Stimulated activated memory B cell treated with anti-CD40 and anti-IgM and Interleukin-4, amounts not matched to agents 10 μg/mL and 1 μg/mL and 100 μg/mL, for 72 hours (primary cell): ENCODE data around the gene COL3A1.

Experiments
- ATAC-seq: fragments of 150-1000 bp; cut with Tn5 transposase; 2 replicates; pipeline ENCODE4 v1.10.0; 2021
- H3K27ac Mint-ChIP-seq: one replicate; pipeline ENCODE4 v1.8.0; 2022; ENCODE audit warnings: mild to moderate bottlenecking, mixed read lengths
- H3K27me3 Mint-ChIP-seq: one replicate; pipeline ENCODE4 v1.8.0; 2022; ENCODE audit warnings: mixed read lengths
- H3K36me3 Mint-ChIP-seq: one replicate; pipeline ENCODE4 v1.8.0; 2022; ENCODE audit warnings: mixed read lengths
- H3K4me1 Mint-ChIP-seq: one replicate; pipeline ENCODE4 v1.8.0; 2022; ENCODE audit warnings: mixed read lengths
- H3K4me3 Mint-ChIP-seq: one replicate; pipeline ENCODE4 v1.8.0; 2022; ENCODE audit warnings: mild to moderate bottlenecking, moderate library complexity, mixed read lengths
- H3K9me3 Mint-ChIP-seq: one replicate; pipeline ENCODE4 v1.8.0; 2022; ENCODE audit warnings: mixed read lengths

COL3A1 gene

GRCh38 chr2:189022053-189022481 lies 47.9 kb downstream of the COL3A1 start:
- Mint-ChIP-seq H3K4me1 (no peaks in the 10 kb centered on the region), H3K27ac (no peak overlapping the region), H3K27me3 (no peaks in the 10 kb centered on the region), H3K9me3 (no peaks in the 10 kb centered on the region), H3K4me3 (no peak overlapping the region), H3K36me3 (no peaks in the 10 kb centered on the region)
- ATAC-seq: no peak

GRCh38 chr2:189022492-189022891 lies 48.3 kb downstream of the COL3A1 start:
- Mint-ChIP-seq H3K9me3 (no peaks in the 10 kb centered on the region), H3K4me3 (no peak overlapping the region), H3K27ac (no peak overlapping the region), H3K36me3 (no peaks in the 10 kb centered on the region), H3K27me3 (no peaks in the 10 kb centered on the region), H3K4me1 (no peaks in the 10 kb centered on the region)
- no peak for ATAC-seq

GRCh38 chr2:189024901-189025618 lies 50.9 kb downstream of the COL3A1 start:
- Mint-ChIP-seq H3K27me3 (no peaks in the 10 kb centered on the region), H3K36me3 (no peaks in the 10 kb centered on the region), H3K9me3 (no peaks in the 10 kb centered on the region), H3K4me1 (no peaks in the 10 kb centered on the region), H3K4me3 (no peak overlapping the region), H3K27ac (no peak overlapping the region)
- no peak for ATAC-seq

- Mint-ChIP-seq H3K36me3 (no peaks in the 10 kb centered on the region), H3K9me3 (no peaks in the 10 kb centered on the region), H3K4me3 (no peak overlapping the region), H3K27me3 (no peaks in the 10 kb centered on the region), H3K27ac (no peak overlapping the region), H3K4me1 (no peaks in the 10 kb centered on the region)
- ATAC-seq: no peak
Observed at GRCh38 chr2:189037518-189037917, 63.3 kb downstream of the COL3A1 start.

GRCh38 chr2:189045836-189046235 lies 71.7 kb downstream of the COL3A1 start:
- Mint-ChIP-seq H3K9me3 (no peaks in the 10 kb centered on the region), H3K4me1 (no peaks in the 10 kb centered on the region), H3K27me3 (no peaks in the 10 kb centered on the region), H3K4me3 (no peak overlapping the region), H3K36me3 (no peaks in the 10 kb centered on the region), H3K27ac (no peak overlapping the region)
- no peak for ATAC-seq

GRCh38 chr2:189046320-189046719 lies 72.1 kb downstream of the COL3A1 start:
- H3K4me3 Mint-ChIP-seq: no peak overlapping the region
- H3K4me1 Mint-ChIP-seq: no peaks in the 10 kb centered on the region
- H3K36me3 Mint-ChIP-seq: no peaks in the 10 kb centered on the region
- no peaks in the 10 kb centered on the region for H3K9me3 Mint-ChIP-seq
- H3K27me3 Mint-ChIP-seq: no peaks in the 10 kb centered on the region
- no peak for ATAC-seq
- H3K27ac Mint-ChIP-seq: no peak overlapping the region

- H3K27me3 Mint-ChIP-seq: no peaks in the 10 kb centered on the region
- H3K36me3 Mint-ChIP-seq: no peaks in the 10 kb centered on the region
- no peak overlapping the region for H3K4me3 Mint-ChIP-seq
Observed at GRCh38 chr2:189047171-189047888, 73.2 kb downstream of the COL3A1 start.

GRCh38 chr2:189048189-189048588 lies 74.0 kb downstream of the COL3A1 start:
- Mint-ChIP-seq H3K27ac (no peak overlapping the region), H3K27me3 (no peaks in the 10 kb centered on the region), H3K4me1 (no peaks in the 10 kb centered on the region), H3K36me3 (no peaks in the 10 kb centered on the region), H3K4me3 (no peak overlapping the region), H3K9me3 (no peaks in the 10 kb centered on the region)
- no peak for ATAC-seq

More at GRCh38 chr2:189047171-189047888, 73.2 kb downstream of the COL3A1 start:
- H3K9me3 Mint-ChIP-seq: no peaks in the 10 kb centered on the region
- no peaks in the 10 kb centered on the region for H3K4me1 Mint-ChIP-seq
- no peak overlapping the region for H3K27ac Mint-ChIP-seq
- ATAC-seq: no peak

GRCh38 chr2:189049709-189050164 lies 75.6 kb downstream of the COL3A1 start:
- H3K9me3 Mint-ChIP-seq: no peaks in the 10 kb centered on the region
- H3K4me3 Mint-ChIP-seq: no peak overlapping the region
- no peak for ATAC-seq
- H3K27me3 Mint-ChIP-seq: no peaks in the 10 kb centered on the region
- H3K27ac Mint-ChIP-seq: no peak overlapping the region
- no peaks in the 10 kb centered on the region for H3K4me1 Mint-ChIP-seq
- H3K36me3 Mint-ChIP-seq: no peaks in the 10 kb centered on the region

- Mint-ChIP-seq H3K4me3 (no peak overlapping the region), H3K4me1 (no peaks in the 10 kb centered on the region), H3K9me3 (no peaks in the 10 kb centered on the region), H3K27me3 (no peaks in the 10 kb centered on the region), H3K27ac (no peak overlapping the region), H3K36me3 (no peaks in the 10 kb centered on the region)
- no peak for ATAC-seq
Observed at GRCh38 chr2:189050165-189050712, 76.1 kb downstream of the COL3A1 start.

GRCh38 chr2:189056200-189057106 lies 82.3 kb downstream of the COL3A1 start:
- Mint-ChIP-seq H3K9me3 (no peaks in the 10 kb centered on the region), H3K36me3 (no peaks in the 10 kb centered on the region), H3K4me3 (no peak overlapping the region), H3K4me1 (no peaks in the 10 kb centered on the region), H3K27me3 (no peaks in the 10 kb centered on the region), H3K27ac (no peak overlapping the region)
- no peak for ATAC-seq

- no peak overlapping the region for H3K4me3 Mint-ChIP-seq
- H3K27me3 Mint-ChIP-seq: no peaks in the 10 kb centered on the region
- H3K4me1 Mint-ChIP-seq: no peaks in the 10 kb centered on the region
- H3K9me3 Mint-ChIP-seq: no peaks in the 10 kb centered on the region
- H3K27ac Mint-ChIP-seq: no peak overlapping the region
- no peaks in the 10 kb centered on the region for H3K36me3 Mint-ChIP-seq
- no peak for ATAC-seq
Observed at GRCh38 chr2:189057316-189057715, 83.1 kb downstream of the COL3A1 start.

GRCh38 chr2:189060096-189060642 lies 86.0 kb downstream of the COL3A1 start:
- Mint-ChIP-seq H3K27ac (no peak overlapping the region), H3K9me3 (no peaks in the 10 kb centered on the region), H3K4me1 (no peaks in the 10 kb centered on the region), H3K4me3 (no peak overlapping the region), H3K36me3 (no peaks in the 10 kb centered on the region), H3K27me3 (no peaks in the 10 kb centered on the region)
- ATAC-seq: no peak
